HG02678 (cell line): ENCODE measurements around the gene RGS7BP.

Experiments used
- ATAC-seq: cut with Tn5 transposase; IDR thresholded peaks from one replicate; pipeline ENCODE4 v1.9.1; 2021; ENCODE audit warnings: mild to moderate bottlenecking, moderate library complexity; ENCODE audit not compliant: unreplicated experiment

The RGS7BP gene

GRCh38 chr5:64629841-64630240 is 124.0 kb downstream of the RGS7BP start:
- ATAC-seq = no peak

- ATAC-seq = no peak
These were observed 126.4 kb downstream of the RGS7BP start for GRCh38 chr5:64632251-64632650.

GRCh38 chr5:64634997-64635686 is 129.3 kb downstream of the RGS7BP start:
- ATAC-seq = no peak

- ATAC-seq = no peak
These were observed 131.3 kb downstream of the RGS7BP start for GRCh38 chr5:64637144-64637543.

GRCh38 chr5:64637837-64638443 is 132.1 kb downstream of the RGS7BP start:
- ATAC-seq = no peak

- ATAC-seq = no peak
These were observed 139.0 kb downstream of the RGS7BP start for GRCh38 chr5:64644831-64645230.

- no peak for ATAC-seq
These were observed 140.4 kb downstream of the RGS7BP start for GRCh38 chr5:64646169-64646568.

- no peak for ATAC-seq
These were observed 143.7 kb downstream of the RGS7BP start for GRCh38 chr5:64649512-64649911.

GRCh38 chr5:64653766-64654560 is 148.1 kb downstream of the RGS7BP start:
- no peak for ATAC-seq

- ATAC-seq = no peak
These were observed 148.7 kb downstream of the RGS7BP start for GRCh38 chr5:64654561-64654938.

GRCh38 chr5:64655596-64655995 is 149.8 kb downstream of the RGS7BP start:
- no peak for ATAC-seq

GRCh38 chr5:64659289-64659688 is 153.5 kb downstream of the RGS7BP start:
- ATAC-seq = no peak
